Parathyroid adenoma (tissue), 2 donors: Measurements from ENCODE around the gene PSME4.

Source experiments
- H2AFZ ChIP-seq: fragments of 300-600 bp; sonication (generic); one replicate; pipeline ENCODE4 v1.7.0; 2017; ENCODE audit warnings: antibody characterized with exemption, mild to moderate bottlenecking
- H3K27ac ChIP-seq: fragments of 300-600 bp; sonication (generic); one replicate; pipeline ENCODE4 v1.7.0; 2017
- H3K27me3 ChIP-seq: fragments of 300-600 bp; sonication (generic); one replicate; pipeline ENCODE4 v1.7.0; 2017; ENCODE audit warnings: low read length; ENCODE audit not compliant: control insufficient read depth, insufficient read depth
- H3K36me3 ChIP-seq: fragments of 300-600 bp; sonication (generic); one replicate; pipeline ENCODE4 v1.7.0; 2017; ENCODE audit warnings: low read length; ENCODE audit not compliant: control insufficient read depth, insufficient read depth
- H3K4me1 ChIP-seq: fragments of 300-600 bp; sonication (generic); one replicate; pipeline ENCODE4 v1.7.0; 2017; ENCODE audit warnings: control low read depth
- H3K4me2 ChIP-seq: fragments of 300-600 bp; sonication (generic); one replicate; pipeline ENCODE4 v1.7.0; 2017; ENCODE audit warnings: low read length
- H3K4me3 ChIP-seq: fragments of 300-600 bp; sonication (generic); one replicate; pipeline ENCODE4 v1.7.0; 2017; ENCODE audit warnings: low read depth, low read length
- H3K79me2 ChIP-seq: fragments of 300-600 bp; sonication (generic); one replicate; pipeline ENCODE4 v1.7.0; 2017; ENCODE audit warnings: control low read depth
- H3K9ac ChIP-seq: fragments of 300-600 bp; sonication (generic); one replicate; pipeline ENCODE4 v1.7.0; 2017; ENCODE audit warnings: mild to moderate bottlenecking
- H3K9me3 ChIP-seq: fragments of 300-600 bp; sonication (generic); one replicate; pipeline ENCODE4 v1.7.0; 2017; ENCODE audit warnings: low read length; ENCODE audit not compliant: control insufficient read depth
- TF ChIP-seq, protein P1 (sequence below): fragments of 300-600 bp; sonication (generic); IDR thresholded peaks from one replicate; pipeline ENCODE4 v1.7.0; 2017; ENCODE audit warnings: antibody characterized with exemption, mild to moderate bottlenecking
- donor health status: primary hyperparathyroidism.

PSME4 gene

DNA sequence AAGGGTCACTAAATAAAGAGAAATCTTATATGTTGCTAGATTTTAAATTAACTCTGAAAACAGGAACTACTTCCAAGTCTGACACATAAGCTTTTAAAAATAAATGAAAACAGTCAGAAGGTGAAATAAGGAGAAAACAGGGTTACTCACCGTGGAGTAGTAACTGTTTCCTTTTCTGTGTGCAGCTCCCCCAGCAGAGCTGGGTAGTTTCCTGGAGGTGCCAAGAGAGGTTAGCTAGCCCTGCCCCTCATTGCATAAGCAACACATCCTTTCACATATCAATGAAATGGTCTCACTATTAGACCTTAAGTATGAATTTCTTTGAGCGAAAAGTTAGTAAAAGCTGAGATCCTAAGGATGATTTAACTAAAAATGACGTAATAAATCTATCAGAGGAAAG is 57.1 kb downstream of the PSME4 start:
- Histone ChIP-seq H3K27me3 (no peaks in the 10 kb centered on the region), H3K4me3 (no peak overlapping the region), H3K36me3 (no peaks in the 10 kb centered on the region), H3K4me2 (no peak overlapping the region), H3K79me2 (no peaks in the 10 kb centered on the region), H3K9me3 (no peaks in the 10 kb centered on the region), H3K9ac (no peak overlapping the region), H2AFZ (no peak overlapping the region), H3K27ac (no peak overlapping the region), H3K4me1 (no peaks in the 10 kb centered on the region)
- TF ChIP-seq, protein P1, sequence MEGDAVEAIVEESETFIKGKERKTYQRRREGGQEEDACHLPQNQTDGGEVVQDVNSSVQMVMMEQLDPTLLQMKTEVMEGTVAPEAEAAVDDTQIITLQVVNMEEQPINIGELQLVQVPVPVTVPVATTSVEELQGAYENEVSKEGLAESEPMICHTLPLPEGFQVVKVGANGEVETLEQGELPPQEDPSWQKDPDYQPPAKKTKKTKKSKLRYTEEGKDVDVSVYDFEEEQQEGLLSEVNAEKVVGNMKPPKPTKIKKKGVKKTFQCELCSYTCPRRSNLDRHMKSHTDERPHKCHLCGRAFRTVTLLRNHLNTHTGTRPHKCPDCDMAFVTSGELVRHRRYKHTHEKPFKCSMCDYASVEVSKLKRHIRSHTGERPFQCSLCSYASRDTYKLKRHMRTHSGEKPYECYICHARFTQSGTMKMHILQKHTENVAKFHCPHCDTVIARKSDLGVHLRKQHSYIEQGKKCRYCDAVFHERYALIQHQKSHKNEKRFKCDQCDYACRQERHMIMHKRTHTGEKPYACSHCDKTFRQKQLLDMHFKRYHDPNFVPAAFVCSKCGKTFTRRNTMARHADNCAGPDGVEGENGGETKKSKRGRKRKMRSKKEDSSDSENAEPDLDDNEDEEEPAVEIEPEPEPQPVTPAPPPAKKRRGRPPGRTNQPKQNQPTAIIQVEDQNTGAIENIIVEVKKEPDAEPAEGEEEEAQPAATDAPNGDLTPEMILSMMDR, result no peak

DNA sequence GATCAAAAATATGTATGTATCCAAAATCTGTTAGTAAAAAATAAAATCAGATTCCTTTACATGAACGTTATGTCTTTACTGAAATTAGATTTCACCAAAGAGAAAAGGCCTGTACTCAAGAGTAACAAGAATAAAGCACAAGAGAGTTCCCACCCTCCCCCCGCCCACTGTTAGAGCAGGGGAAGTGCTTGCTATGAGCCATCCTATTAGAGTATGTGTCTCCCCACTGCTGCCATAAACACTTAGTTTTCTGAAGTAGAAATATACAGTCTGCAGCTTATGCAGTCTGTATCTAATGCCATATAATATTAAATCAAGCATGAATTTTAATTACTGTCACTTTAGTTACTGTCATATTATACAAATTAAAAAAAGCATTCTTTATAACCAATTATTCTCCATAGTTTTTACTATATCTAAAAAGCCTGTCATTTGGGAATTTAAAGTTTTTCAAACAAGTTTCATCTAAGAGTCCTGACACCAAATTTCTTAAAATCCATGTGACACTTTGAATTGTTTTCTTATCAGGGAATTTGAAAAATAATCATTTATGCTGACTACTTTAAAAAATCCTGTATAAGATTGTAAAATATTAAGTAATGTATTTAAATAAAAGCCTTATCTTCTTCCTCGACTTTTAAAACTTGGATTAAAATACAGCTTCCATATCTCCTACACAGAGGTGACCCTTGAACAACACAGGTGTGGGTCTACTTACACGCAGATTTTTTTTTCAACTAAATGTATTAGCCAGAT is 59.2 kb downstream of the PSME4 start:
- Histone ChIP-seq H3K4me2 (no peak overlapping the region), H3K79me2 (no peaks in the 10 kb centered on the region), H3K27me3 (no peaks in the 10 kb centered on the region), H2AFZ (no peak overlapping the region), H3K36me3 (no peaks in the 10 kb centered on the region), H3K4me3 (no peak overlapping the region), H3K9me3 (no peaks in the 10 kb centered on the region), H3K4me1 (no peaks in the 10 kb centered on the region), H3K27ac (no peak overlapping the region), H3K9ac (no peak overlapping the region)
- TF ChIP-seq, protein P1, result no peak

DNA sequence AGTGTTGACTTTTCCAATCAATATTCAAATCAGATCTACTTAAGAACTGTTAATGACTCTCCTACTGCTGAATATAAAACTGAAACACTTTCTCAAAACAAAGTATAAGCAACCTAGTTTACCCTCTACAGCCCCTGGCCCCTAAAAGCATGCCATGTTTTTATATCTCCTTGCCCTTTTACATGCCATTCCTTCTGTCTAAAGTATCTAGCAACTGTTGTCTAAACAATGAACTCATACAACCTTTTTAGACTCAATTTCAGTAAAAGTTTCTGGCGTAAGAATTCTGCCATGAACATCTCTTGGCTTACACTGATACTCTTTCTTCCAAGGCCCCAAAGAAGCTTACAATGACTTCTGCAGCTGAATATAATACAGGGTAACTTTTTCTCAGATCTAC is 63.2 kb downstream of the PSME4 start:
- Histone ChIP-seq H3K9me3 (no peaks in the 10 kb centered on the region), H3K4me2 (no peak overlapping the region), H3K4me3 (no peak overlapping the region), H3K9ac (no peak overlapping the region), H2AFZ (no peak overlapping the region), H3K36me3 (no peaks in the 10 kb centered on the region), H3K4me1 (no peaks in the 10 kb centered on the region), H3K27me3 (no peaks in the 10 kb centered on the region), H3K27ac (no peak overlapping the region), H3K79me2 (no peaks in the 10 kb centered on the region)
- TF ChIP-seq, protein P1, result no peak

DNA sequence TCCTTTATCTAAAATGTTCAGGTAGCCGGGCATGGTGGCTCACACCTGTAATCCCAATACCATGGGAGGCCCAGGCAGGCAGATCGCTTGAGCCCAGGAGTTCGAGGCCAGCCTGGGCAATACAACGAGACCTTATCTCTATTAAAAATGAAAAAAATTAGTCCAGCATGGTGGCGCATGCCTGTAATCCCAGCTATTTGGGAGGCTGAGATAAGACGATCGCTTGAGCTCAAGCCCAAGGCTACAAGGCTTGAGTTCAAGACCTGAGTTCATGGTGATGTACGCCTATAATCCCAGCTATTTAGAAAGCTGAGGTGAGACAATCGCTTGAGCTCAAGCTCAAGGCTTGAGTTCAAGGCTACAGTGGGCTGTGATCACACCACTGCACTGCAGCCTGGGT is 65.4 kb downstream of the PSME4 start:
- Histone ChIP-seq H3K9me3 (no peaks in the 10 kb centered on the region), H3K27me3 (no peaks in the 10 kb centered on the region), H2AFZ (no peak overlapping the region), H3K36me3 (no peaks in the 10 kb centered on the region), H3K4me3 (no peak overlapping the region), H3K4me2 (no peak overlapping the region), H3K4me1 (no peaks in the 10 kb centered on the region), H3K9ac (no peak overlapping the region), H3K79me2 (no peaks in the 10 kb centered on the region), H3K27ac (no peak overlapping the region)
- TF ChIP-seq, protein P1, result no peak

DNA sequence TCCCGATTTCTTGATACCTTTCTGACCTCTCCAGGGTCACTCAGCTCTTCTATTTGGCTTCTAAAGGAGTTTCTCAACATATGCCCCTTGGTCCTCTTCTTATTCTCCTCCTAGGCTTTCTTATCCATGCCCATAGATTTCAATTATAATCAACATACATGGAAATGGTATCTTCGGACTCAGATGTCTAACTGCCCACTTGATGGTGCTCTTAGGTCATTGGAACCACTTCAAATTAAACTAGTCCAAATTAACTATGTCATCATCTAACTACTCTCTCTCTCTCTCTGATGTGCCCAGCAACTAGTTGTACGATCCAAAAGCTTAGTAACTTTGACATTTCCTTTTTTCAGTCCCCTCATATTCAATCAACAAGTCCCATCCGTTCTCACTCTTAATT is 67.8 kb downstream of the PSME4 start:
- H3K9ac ChIP-seq, result no peak overlapping the region
- no peaks in the 10 kb centered on the region for H3K9me3 ChIP-seq
- no peak overlapping the region for H3K27ac ChIP-seq
- no peak overlapping the region for H3K4me2 ChIP-seq
- H3K27me3 ChIP-seq, result no peaks in the 10 kb centered on the region
- H3K79me2 ChIP-seq, result no peaks in the 10 kb centered on the region
- no peaks in the 10 kb centered on the region for H3K4me1 ChIP-seq
- H2AFZ ChIP-seq, result no peak overlapping the region
- no peaks in the 10 kb centered on the region for H3K36me3 ChIP-seq
- H3K4me3 ChIP-seq, result no peak overlapping the region
- TF ChIP-seq, protein P1, result no peak
